ENCODE measurements around the gene CFAP299.
A peak's percentile ranks its signal among the peaks of the same experiment; 100 is the strongest.
"Not testable (repeated sequence)": the region's sequence is repeated elsewhere in the genome, so short reads cannot be mapped to it uniquely, and the experiment has no call there.

CFAP299 gene

GRCh38 chr4:80335554-80336358 is at the start of gene CFAP299:
Gene CFAP299 (plus strand): TSS chr4:80335730.
- DNase-seq (ENCODE audit: low read depth in 2 of 2), result peak in 1 of 2 donors; percentile 9

- DNase-seq (ENCODE audit: low read depth in 2 of 2), result no peak
Observed at GRCh38 chr4:80286451-80286850, 49.1 kb upstream of the CFAP299 start.

GRCh38 chr4:80290665-80291064 is 44.9 kb upstream of the CFAP299 start:
- DNase-seq (ENCODE audit: low read depth in 2 of 2), result not testable (repeated sequence)

- no peak for DNase-seq (ENCODE audit: low read depth in 2 of 2)
Observed at GRCh38 chr4:80294206-80294605, 41.3 kb upstream of the CFAP299 start.

GRCh38 chr4:80295336-80295735 is 40.2 kb upstream of the CFAP299 start:
- DNase-seq (ENCODE audit: low read depth in 2 of 2), result no peak

- DNase-seq (ENCODE audit: low read depth in 2 of 2), result no peak
Observed at GRCh38 chr4:80295826-80296225, 39.7 kb upstream of the CFAP299 start.

GRCh38 chr4:80301884-80302283 is 33.6 kb upstream of the CFAP299 start:
- no peak for DNase-seq (ENCODE audit: low read depth in 2 of 2)

GRCh38 chr4:80302616-80303223 is 32.8 kb upstream of the CFAP299 start:
- no peak for DNase-seq (ENCODE audit: low read depth in 2 of 2)

GRCh38 chr4:80305466-80305865 is 30.1 kb upstream of the CFAP299 start:
- DNase-seq (ENCODE audit: low read depth in 2 of 2), result no peak

GRCh38 chr4:80306260-80306659 is 29.3 kb upstream of the CFAP299 start:
- no peak for DNase-seq (ENCODE audit: low read depth in 2 of 2)

- DNase-seq (ENCODE audit: low read depth in 2 of 2), result no peak
Observed at GRCh38 chr4:80307183-80307735, 28.3 kb upstream of the CFAP299 start.

- no peak for DNase-seq (ENCODE audit: low read depth in 2 of 2)
Observed at GRCh38 chr4:80307774-80308465, 27.6 kb upstream of the CFAP299 start.

- no peak for DNase-seq (ENCODE audit: low read depth in 2 of 2)
Observed at GRCh38 chr4:80308466-80308822, 27.1 kb upstream of the CFAP299 start.

- no peak for DNase-seq (ENCODE audit: low read depth in 2 of 2)
Observed at GRCh38 chr4:80309294-80310004, 26.1 kb upstream of the CFAP299 start.

- DNase-seq (ENCODE audit: low read depth in 2 of 2), result no peak
Observed at GRCh38 chr4:80311130-80311529, 24.4 kb upstream of the CFAP299 start.

GRCh38 chr4:80312124-80312523 is 23.4 kb upstream of the CFAP299 start:
- DNase-seq (ENCODE audit: low read depth in 2 of 2), result no peak

GRCh38 chr4:80313627-80314026 is 21.9 kb upstream of the CFAP299 start:
- DNase-seq (ENCODE audit: low read depth in 2 of 2), result no peak

- not testable (repeated sequence) for DNase-seq (ENCODE audit: low read depth in 2 of 2)
Observed at GRCh38 chr4:80315848-80316247, 19.7 kb upstream of the CFAP299 start.

GRCh38 chr4:80321341-80321740 is 14.2 kb upstream of the CFAP299 start:
- no peak for DNase-seq (ENCODE audit: low read depth in 2 of 2)

GRCh38 chr4:80321776-80322175 is 13.8 kb upstream of the CFAP299 start:
- DNase-seq (ENCODE audit: low read depth in 2 of 2), result no peak

- DNase-seq (ENCODE audit: low read depth in 2 of 2), result no peak
Observed at GRCh38 chr4:80322716-80323115, 12.8 kb upstream of the CFAP299 start.

- no peak for DNase-seq (ENCODE audit: low read depth in 2 of 2)
Observed at GRCh38 chr4:80324171-80324570, 11.4 kb upstream of the CFAP299 start.

All from stimulated activated CD8-positive, alpha-beta memory T cell treated with anti-CD3 and anti-CD28 coated beads, Interleukin-7, amount 100 ng/mL, for 1 hour (primary cell).